Activated effector memory CD4-positive, alpha-beta T cell treated with Interleukin-2 at 50 U/mL for 16 hours (primary cell): Measurements from ENCODE around the gene AKAP6.

Source experiments
- DNase-seq: peaks from one replicate; pipeline ENCODE4 v3.0.0-alpha.2; 2020

The AKAP6 gene

DNA sequence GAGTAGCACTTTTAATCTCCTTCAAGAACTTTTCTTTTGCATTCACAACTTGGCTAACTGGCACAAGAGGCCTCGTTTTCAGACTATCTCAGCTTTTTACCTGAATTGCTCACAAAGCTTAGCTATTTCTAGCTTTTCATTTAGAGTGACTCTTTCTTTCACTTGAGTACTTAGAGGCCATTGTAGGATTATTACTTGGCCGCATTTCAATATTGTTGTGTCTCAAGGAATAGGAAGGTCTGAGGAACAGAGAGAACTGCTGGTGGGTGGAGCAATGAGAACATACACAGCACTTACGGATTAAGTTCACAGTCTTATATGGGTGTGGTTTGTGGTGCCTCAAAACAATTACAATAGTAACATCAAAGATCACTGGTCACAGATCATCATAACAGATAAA lies 384.8 kb downstream of the AKAP6 start:
- no peak for DNase-seq

DNA sequence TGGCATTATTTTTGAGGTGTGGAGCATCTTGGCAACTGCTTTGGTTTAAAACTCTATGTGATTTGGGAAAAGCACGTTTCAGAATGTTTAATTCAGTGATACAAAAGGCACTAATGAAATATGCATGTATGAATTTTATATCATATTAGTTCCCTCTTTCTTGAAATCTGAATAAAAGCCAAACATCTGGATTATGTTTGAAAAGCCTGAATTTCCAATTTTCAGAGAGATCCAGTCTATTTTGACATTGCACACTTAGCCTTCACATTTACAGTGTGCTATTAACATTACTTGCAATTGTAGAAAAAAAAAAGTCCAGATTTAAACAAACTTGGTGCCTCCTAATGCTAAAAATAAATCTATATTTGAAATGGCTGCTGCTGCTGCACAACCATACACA lies 390.5 kb downstream of the AKAP6 start:
- no peak for DNase-seq

DNA sequence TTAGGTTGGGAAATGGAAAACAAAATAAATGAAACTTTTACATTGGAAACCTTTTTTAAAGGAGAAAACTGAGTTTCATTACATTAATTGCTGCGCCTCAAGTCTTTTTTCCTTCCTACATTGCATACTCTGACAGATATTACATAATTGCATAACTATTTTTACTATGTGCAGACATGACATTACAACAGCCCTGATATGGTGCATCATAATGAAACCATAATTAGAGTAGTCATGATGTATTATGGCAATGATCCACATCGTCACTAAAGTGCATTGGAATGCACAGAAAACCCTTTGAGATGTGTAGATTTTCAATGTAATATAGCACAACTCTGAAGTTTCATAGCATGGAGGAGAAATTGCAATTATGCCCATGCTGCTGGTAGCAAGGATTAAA lies 391.8 kb downstream of the AKAP6 start:
- no peak for DNase-seq

DNA sequence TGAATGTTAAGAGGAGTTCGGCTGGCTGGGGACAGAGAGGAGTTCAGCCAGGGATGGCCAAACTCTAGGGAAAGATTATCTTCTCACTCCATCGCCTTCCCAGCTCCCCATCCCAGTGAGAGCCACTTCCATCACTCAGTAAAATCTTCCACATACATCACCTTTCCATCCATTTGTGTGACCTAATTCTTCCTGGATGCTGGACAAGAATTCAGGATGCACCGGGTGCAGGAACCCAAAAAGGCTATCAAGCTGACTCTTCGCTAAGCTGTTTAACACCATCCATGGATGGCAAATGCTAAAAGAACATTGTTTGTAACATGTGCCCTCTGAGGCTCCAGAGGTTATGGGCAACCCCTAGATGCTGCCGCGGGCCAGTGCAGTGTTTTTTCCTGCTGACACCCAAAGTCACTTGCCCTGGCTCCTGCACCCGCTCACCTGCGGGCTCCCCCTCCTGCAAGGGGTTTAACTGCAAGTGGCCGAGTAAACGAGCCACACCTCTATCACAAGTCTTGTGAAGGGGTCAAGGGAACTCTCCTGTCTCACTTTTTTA lies 393.6 kb downstream of the AKAP6 start:
- DNase-seq, result no peak

DNA sequence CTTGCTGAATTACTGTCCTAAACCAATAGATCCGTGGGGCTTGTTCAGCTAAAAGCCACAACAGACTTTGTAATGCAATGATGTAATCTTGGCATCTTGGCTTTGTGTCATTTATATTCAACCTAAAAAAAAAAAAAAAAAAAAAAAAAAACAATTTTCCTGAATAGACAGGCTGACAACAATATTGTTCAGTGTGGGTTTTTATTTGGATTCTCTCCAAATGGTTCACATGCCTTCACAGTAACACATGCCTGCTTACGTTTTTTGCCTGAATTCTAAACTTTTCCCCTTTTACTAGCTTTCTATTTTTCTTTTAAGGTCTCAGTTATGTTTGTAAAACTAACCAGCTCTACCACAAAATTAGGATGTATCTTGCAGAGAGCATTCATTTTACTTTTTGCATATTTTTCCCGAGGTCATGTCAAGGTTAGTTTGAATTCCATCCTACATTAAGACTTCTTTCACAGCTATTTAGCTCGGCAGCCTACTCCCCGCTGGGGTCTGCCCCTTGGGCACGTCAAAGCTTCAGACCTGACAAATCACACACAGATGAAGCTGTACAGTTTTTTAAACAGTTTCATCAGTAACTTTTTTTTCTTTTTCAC lies 395.9 kb downstream of the AKAP6 start:
- no peak for DNase-seq

DNA sequence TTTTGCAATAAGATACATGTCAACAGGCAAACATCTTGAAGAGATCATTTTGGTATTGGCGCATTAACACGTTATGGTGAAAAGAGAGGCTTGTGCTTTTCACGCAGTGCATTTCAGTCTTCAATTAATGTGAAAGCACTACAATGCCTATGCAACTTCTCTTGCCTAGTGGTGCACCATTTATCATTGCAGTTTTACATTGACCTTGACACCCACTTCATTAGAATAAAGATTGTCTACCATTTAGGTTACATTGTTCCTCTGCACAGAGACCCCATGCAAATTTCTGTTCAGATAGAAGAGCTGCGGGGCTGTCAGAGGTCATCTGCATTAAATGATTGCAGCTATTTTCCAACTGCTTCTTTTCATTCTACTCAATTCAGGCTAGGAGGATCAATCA lies 397.4 kb downstream of the AKAP6 start:
- DNase-seq, result no peak

DNA sequence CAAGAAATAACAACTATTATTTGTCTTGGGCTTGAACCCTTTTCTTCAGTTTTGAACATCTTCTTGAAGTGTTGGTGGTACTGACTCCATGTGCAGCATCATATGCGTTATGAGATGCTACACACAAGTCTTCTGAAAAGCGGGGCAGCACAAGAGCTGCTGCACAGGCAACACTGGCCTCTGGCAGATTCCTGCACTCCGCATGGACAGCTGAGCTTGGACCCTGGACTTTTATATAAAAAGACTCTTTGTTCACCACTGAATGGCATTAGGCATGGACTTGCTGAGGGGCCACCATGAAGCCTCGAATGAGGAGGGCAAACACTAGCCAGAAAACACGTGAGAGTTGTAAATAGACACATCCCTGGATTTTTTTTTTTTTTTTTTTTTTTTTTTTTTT lies 398.7 kb downstream of the AKAP6 start:
- no peak for DNase-seq

DNA sequence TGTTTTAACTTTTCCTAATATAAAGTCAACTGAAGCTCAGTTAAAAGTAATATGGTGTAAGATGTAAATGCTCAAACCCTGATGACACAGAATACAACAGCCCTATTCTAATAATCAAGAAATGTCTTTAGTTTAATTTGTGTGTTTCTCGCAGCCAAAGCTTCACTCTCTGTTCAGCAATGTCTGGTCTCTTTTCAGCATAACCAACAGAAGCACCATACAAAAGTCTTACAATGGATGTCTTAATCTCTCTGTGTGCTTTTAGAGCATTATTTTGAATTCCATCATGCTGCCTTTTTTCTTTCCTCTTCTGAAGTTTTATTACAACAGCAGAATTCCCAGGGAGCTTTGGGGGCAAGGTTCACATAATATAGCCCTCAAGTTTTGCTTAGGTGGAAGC lies 399.4 kb downstream of the AKAP6 start:
- no peak for DNase-seq

DNA sequence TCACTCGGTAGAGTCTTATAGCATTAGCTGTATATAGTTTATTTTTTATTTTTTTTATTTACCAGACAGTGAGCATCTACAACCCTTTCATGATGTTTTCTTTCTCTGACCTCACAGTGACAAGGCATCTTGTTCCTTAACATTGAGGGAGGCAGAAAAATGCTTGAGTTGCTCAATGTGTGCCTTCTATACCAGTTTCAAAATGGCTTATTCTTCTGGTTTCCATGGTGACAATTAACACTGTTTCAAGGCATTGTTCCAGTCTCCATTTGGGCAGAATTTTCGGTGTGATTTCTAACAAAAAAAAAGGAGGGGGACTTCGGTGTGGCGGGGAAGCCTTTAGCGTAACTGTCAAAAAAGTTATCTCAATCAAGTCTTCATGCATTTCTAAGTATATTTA lies 399.9 kb downstream of the AKAP6 start:
- DNase-seq, result no peak

DNA sequence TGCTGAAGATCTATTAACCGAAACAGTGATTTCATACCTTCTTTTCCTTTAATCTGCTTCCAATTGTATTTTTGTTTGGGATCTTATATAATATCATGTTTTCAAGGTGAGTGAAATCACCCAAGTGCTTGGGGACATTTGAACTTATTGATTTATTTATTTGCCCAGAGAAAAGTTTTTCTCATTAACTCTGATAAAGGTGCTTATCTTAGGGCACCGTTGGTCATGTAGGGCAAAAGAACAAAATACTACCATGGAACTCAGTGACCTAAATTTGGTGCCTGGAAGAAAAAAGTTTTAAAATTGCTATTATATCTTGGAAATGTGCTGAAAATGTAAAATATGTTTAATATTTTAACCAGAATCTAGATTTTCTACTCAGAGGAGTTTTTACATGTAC lies 402.2 kb downstream of the AKAP6 start:
- no peak for DNase-seq

DNA sequence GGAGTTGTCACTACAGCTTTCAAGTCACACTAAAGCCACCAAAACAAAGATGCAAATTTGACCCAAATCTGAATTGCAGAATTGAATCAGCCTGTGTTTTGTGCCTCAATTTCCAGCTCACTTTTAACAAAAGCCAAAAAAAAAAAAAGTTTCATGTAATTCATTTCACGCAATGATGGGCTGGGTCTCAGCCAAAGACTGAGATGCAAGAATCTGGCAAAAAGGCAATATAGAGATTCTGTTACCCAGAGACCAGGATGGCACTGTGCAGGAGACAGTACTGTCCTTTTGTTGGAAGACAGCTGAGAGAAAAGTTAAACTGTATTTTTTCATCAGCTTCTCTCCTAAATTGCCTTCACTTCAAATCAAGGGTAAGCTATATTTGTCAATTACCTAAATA lies 403.9 kb downstream of the AKAP6 start:
- DNase-seq, result no peak

DNA sequence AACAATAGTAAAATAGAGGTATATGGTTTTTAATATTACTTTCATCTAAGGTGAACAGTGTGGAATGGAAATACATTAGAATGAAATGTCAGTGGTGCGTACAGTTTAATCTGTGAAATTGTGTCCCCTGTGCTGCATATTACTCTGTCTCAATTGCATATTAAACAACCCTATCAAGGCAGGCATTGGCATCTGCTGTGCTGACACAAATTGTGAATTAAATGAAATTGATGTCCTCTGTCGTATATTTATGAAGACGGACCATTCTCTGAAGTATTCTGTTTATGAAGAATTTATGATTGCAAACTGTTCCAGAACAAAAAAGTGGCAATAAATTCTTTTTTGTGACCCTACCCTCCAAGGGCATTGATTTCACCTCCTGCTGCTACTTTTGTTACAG lies 405.2 kb downstream of the AKAP6 start:
- DNase-seq, result no peak

DNA sequence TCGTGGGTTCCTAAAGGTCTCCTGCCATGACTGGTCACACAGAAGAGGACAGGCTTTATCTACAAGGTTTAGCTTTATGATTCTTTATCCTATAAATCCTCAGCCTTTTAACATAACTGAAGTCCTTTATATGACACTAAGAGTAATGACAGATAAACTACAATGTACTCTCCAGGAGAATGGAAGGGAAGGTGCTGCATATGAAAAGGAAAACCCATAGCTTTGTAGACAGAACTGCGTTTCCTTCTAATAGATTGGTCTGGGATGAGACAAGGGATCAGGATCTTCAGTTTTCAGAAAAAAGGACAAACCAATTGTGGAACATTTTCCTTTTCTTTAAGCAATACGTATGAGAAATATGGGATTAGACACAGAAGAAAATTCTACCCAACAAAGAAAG lies 408.5 kb downstream of the AKAP6 start:
- no peak for DNase-seq

DNA sequence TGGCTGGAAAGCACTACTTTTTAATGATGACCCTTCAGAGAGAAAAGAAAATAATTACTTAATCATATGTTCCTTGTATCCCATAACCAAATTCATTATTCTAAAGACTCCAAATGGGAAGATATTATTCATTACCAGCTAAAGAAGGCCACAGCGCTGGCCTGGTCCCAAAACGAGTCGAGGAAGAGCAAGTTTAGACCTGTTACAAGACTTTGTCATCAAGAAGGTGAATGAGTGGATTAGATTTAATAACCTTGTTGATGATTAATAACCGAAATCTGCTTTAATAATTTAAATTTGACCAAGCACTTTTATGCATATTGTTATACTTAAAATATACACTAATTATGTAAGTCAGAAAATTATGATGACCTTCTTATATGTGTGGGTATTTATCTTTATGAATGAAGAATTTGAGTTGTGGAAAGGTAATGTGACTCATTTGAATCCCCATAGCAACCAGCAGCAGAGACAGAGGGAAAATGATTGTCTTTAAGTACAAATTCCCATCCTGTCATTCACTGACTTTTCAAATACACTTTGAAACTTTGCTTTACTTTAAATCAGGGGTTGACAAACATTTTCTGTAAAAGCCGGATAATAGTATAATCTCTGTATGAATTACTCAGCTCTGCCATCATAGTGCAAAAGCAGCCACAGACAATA lies 409.2 kb downstream of the AKAP6 start:
- no peak for DNase-seq

DNA sequence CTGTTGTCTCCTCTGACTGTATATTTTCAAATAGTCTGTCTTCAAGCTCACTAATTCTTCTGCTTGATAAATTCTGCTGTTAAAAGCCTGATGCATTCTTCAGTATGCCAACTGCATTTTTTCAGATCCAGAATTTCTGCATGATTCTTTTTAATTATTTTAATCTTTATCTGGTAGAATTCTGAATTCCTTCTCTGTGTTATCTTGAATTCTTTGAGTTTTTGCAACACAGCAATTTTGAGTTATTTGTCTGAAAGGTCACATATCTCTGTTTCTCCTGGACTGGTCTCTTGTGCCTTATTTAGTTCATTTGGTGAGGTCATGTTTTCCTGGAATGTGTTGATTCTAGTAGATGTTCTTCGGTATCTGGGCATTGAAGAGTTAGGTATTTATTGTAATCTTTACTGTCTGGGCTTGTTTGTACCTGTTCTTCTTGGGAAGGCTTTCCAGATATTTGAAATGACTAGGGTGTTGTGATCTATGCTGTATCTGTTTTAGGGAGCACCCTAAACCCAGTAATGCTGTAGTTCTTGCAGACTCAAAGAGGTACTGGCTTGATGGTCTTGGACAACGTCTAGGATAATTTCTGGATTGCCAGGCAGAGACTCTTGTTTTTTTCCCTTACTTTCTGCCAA lies 415.8 kb downstream of the AKAP6 start:
- DNase-seq, result no peak

DNA sequence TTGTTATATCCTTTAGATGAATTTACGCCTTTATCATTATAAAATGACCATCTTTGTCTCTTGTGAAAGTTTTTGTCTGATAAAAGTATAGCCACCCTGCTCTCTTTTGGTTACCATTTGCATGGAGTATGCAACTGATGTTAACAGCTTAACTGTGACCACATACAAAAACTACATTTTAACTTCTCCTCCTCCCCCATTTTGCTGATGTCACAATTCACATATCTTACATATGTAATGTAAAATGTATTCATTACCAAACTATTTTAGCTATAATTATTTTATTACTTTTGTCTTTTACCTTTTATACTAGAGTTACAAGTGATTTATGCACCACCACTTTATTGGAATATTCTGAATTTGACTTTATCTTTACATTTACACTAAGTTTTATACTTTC lies 425.1 kb downstream of the AKAP6 start:
- no peak for DNase-seq

DNA sequence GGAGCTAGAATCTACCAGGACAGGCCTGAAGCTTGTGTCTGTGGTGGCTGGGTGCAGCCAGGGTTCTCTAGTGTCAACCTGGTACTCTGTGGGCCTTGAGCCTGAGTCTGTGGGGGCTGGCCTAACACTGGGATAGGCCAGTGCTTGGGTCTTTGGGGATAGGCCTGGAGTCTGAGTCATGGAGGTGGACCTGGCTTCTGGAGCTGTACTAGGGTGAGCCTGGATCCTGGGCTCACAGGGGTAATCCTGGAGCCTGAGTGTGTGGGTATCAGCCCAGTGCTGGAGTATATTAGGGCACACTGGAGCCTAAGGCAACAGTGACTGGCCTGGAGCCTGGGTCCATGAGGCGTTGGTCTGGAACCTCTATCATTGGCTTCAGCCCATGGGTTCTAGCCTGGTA lies 427.1 kb downstream of the AKAP6 start:
- DNase-seq, result no peak

DNA sequence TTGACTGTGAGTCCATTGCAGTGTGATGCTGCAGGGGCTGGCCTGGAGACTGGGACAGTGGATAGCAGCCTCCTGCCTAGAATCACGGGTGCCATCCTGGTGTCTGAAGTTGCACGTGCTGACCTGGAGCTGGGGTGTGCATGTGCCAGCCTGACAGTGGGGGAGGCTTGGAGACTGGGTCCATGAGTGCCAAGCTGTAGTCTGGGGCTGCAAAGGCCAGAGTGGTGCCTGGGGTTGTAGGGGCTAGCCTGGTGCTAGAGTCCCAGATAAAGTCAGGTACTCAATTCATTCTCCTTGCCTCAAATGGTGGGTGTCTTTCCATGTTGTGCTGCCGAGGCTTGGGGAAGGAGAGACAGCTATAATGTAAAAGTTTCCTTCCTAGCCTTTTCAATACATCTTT lies 427.7 kb downstream of the AKAP6 start:
- no peak for DNase-seq

DNA sequence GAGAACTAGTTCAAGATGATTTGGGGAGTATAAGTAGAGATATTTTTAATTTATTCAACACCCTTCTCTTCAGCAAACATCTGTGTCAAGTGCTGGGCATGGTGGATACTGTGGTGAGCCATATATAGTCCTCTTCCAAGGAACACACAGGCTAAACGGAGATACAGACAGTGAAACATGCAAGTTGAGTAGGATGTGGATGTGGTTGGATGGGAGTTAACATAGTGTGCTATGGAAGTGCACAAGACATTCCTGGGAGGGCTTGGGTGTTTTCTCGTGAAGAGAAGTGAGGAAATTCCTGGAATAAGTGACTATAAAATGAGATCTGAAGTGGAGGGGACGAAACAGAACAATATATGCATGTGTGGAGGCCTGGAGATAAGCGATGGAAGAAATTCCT lies 428.5 kb downstream of the AKAP6 start:
- no peak for DNase-seq

DNA sequence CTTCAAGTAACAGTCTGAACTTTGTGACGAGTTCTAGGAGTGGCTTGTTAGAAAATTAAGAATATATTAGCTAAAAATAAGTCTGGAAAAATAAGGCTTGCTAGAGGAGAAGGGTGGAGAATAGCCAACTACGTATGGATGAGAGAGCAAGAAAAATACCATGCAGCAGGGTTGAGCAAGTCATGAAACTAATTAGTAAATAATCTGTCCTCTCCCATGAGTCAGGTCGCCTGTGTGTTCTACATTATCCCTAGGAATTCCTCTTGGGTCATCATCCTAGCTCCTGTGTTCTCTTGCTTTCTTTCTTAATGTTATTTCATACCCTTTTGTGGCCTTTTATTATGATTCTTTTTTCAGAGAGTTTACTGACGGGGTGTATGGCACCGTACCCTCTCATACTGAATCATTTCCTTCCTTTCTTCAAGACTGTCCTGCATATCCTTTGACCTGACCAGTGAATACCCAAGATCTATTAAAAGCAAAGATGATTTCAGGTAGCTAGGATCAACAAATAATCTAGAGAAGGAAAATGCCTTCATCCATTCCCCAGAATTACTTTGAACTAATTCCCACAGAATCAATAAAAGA lies 432.4 kb downstream of the AKAP6 start:
- no peak for DNase-seq

DNA sequence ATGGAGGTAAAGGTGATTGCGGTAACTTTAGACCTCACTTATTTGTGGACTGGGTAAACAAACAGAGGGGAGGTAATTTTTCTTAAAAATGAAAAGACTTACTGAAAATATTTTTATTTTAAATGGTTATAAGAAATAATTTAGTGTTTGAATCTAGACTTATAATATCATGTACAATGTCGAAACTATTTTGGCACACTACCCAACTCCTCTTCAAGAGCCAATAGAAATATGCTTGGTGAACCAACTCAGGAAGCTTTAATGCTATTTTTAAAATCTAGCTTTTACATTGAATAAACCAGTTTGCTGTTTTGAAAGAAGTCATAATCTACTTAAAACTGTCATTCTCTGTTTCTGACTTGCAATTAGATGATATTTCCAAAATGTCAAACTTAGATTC lies 433.8 kb downstream of the AKAP6 start:
- no peak for DNase-seq

DNA sequence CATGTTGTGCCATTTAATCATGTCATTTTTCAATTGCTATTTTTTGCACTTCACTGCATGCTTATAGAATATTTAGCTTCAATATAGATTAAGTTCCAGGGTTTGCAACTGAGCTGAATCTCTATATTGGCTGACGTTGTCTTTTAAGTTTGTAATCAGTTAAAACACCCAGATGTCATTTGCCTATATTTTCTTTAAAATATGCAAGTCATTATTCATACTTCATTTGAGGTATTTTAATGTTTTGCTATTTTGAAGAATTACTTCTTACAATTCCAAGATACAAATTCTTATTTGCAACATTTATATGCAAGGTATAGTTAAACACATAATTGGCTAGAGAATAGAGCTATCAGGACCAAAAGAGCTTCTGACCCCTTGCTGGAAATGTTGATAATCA lies 434.6 kb downstream of the AKAP6 start:
- DNase-seq, result no peak

DNA sequence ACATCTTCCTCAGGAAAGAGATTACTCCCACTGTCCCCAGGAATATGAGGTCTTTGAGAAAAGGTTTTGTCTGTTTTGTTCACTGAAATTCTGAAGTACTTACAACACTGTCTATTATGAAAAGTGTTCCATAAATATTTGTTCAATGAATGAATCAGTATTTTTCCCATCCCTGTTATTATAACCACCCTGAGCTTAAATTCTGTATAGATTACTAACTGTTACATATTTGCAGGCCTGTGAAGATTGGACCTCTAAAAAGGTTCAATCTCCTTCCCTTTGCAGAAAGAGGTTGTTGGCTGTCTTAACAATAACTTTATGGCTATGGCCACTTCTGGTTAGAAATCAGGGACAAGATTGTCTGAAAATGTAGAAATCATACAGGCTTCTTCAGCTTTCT lies 435.0 kb downstream of the AKAP6 start:
- no peak for DNase-seq

DNA sequence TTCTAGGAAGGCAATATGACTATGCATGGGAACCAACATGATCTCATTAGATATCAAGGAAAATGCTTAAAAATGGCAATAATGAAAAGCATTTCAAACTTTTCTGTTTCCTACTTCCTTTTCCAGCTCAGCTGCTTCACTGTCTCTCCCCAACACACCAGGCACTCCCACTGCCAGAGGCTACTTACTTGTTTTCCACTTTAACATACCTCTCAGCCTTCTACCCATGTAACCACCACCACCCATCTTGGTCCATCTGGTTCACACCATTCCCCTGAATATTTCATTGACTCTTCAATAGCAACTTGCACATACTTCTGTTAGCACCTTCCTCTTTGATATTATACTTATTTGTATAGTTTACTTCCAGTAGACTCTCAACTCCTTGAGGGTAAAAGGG lies 441.3 kb downstream of the AKAP6 start:
- no peak for DNase-seq
